Measurements from ENCODE around the gene ADAD1. TPM values are rescaled to one million over a fixed set of nuclear protein-coding genes. Genes with fewer than 3 reads are reported as not detected.

The ADAD1 gene
- total RNA-seq, 4 donors from 2014 or later: not detected

DNA sequence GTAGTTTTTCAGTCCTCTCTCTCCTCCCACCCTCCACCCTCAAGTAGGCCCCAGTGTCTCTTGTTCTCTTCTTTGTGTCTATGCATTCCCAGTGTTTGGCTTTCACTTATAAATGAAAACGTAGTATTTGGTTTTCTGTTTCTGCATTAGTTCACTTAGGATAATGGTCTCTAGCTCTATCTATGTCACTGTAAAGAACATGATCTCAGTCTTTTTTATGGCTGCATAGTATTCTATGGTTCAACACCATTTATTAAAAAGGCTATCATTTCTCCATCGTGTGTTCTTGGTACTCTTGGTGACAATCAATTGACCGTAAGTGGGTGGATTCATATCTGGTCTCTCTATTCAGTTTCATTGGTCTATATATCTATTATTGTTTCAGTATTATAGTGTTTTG lies 96.4 kb downstream of the ADAD1 start:
- 87 to 90% methylated on average over 3 of the region's 3 CpGs for WGBS, 2 donors
- TF ChIP-seq POLR2A (IDR thresholded peaks at IDR 0.05): no peak
- TF ChIP-seq, protein P1, sequence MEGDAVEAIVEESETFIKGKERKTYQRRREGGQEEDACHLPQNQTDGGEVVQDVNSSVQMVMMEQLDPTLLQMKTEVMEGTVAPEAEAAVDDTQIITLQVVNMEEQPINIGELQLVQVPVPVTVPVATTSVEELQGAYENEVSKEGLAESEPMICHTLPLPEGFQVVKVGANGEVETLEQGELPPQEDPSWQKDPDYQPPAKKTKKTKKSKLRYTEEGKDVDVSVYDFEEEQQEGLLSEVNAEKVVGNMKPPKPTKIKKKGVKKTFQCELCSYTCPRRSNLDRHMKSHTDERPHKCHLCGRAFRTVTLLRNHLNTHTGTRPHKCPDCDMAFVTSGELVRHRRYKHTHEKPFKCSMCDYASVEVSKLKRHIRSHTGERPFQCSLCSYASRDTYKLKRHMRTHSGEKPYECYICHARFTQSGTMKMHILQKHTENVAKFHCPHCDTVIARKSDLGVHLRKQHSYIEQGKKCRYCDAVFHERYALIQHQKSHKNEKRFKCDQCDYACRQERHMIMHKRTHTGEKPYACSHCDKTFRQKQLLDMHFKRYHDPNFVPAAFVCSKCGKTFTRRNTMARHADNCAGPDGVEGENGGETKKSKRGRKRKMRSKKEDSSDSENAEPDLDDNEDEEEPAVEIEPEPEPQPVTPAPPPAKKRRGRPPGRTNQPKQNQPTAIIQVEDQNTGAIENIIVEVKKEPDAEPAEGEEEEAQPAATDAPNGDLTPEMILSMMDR (IDR thresholded peaks at IDR 0.05): no peak
- no peak for TF ChIP-seq EP300 (IDR thresholded peaks at IDR 0.05)

GRCh38 chr4:122476126-122476525 lies 97.3 kb downstream of the ADAD1 start:
- Histone ChIP-seq H3K4me3 (no peak overlapping the region), H3K27ac (no peak overlapping the region), H3K9me3 (peaks cover 0 to 11% (median 0%) of the 10 kb centered on the region in 4 donors), H3K36me3 (no peaks in the 10 kb centered on the region), H3K27me3 (no peaks in the 10 kb centered on the region), H3K4me1 (no peaks in the 10 kb centered on the region)
- no peak for DNase-seq (ENCODE audit: low spot score in 2 of 2)
- TF ChIP-seq POLR2A (IDR thresholded peaks at IDR 0.05) (no peak), EP300 (IDR thresholded peaks at IDR 0.05) (no peak)
- TF ChIP-seq, protein P1 (IDR thresholded peaks at IDR 0.05): no peak
- WGBS, 2 donors: 56 to 59% methylated on average over 1 of the region's 1 CpG

More for the DNA sequence above, 96.4 kb downstream of the ADAD1 start:
- Histone ChIP-seq H3K36me3 (no peaks in the 10 kb centered on the region), H3K9me3 (peaks cover 0 to 11% (median 0%) of the 10 kb centered on the region in 4 donors), H3K4me1 (no peaks in the 10 kb centered on the region), H3K27ac (no peak overlapping the region), H3K27me3 (no peaks in the 10 kb centered on the region), H3K4me3 (no peak overlapping the region)
- DNase-seq (ENCODE audit: low spot score in 2 of 2): no peak

DNA sequence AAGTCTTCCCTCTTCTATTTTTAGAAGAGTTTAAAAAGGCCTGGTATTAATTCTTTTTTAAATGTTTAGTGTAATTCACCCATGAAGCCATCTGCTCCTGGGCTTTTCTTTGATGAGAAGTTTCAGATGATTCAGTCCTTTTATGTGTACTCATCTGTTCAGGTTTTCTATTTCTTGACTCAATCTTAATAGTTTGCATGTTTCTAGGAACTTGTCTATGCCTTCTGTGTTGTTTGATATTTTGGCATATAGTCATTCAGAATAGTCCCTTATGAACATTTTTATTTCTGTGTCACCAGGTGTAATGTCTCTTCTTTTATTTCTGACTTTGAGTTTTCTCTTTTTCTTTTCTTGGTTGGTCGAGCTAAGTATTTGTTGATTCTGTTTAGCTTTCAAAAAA lies 97.9 kb downstream of the ADAD1 start:
- Histone ChIP-seq H3K4me3 (no peak overlapping the region), H3K27me3 (no peaks in the 10 kb centered on the region), H3K9me3 (peaks cover 0 to 11% (median 0%) of the 10 kb centered on the region in 4 donors), H3K4me1 (no peaks in the 10 kb centered on the region), H3K36me3 (no peaks in the 10 kb centered on the region), H3K27ac (no peak overlapping the region)
- no peak for TF ChIP-seq EP300 (IDR thresholded peaks at IDR 0.05)
- TF ChIP-seq, protein P1 (IDR thresholded peaks at IDR 0.05): no peak
- no peak for TF ChIP-seq POLR2A (IDR thresholded peaks at IDR 0.05)
- 78 to 86% methylated on average over 1 of the region's 1 CpG for WGBS, 2 donors
- no peak for DNase-seq (ENCODE audit: low spot score in 2 of 2)

Other genes with a start within 250 kb of the ADAD1 start
- gene BLTP1, start 226.7 kb upstream of the ADAD1 start, total RNA-seq: 100 to 1,000 TPM; 111 to 148 (median 141) TPM
- under 1 TPM in 1 of 4 donors, not detected in 3; 0.98 TPM for gene IL2, start 77.7 kb downstream of the ADAD1 start, total RNA-seq
- gene IL21, start 242.1 kb downstream of the ADAD1 start, total RNA-seq: not detected